Fibroblast of mammary gland (primary cell): ENCODE measurements around the gene RPRD2.

Experiments
- DNase-seq: peaks from one replicate; pipeline ENCODE4 v3.0.0-alpha.2; 2010; ENCODE audit warnings: low read depth
- H3K4me3 ChIP-seq: 2 replicates; pipeline ENCODE4 v1.5.1; 2011; ENCODE audit warnings: low read depth, mild to moderate bottlenecking, low read length, moderate library complexity; ENCODE audit not compliant: control insufficient read depth
- TF ChIP-seq, protein P1 (sequence below): conservative IDR thresholded peaks from 2 replicates; pipeline ENCODE4 v1.5.1; 2011; ENCODE audit warnings: low read depth, low read length, inconsistent platforms; ENCODE audit not compliant: control insufficient read depth, insufficient read depth

RPRD2 gene

DNA sequence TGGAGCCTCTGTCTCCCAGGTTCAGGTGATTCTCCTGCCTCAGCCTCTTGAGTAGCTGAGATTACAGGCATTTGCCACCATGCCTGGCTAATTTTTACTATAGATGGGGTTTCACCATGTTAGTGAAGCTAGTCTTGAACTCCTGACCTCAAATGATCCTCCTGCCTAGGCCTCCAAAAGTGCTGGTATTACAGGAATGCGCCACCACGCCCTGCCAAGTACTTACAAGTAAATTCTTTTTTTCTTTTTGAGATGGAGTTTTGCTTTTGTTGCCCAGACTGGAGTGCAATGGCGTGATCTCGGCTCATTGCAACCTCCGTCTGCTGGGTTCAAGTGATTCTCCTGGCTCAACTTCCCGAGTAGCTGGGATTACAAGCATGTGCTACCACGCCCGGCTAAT lies 42.5 kb downstream of the RPRD2 start:
- TF ChIP-seq, protein P1, sequence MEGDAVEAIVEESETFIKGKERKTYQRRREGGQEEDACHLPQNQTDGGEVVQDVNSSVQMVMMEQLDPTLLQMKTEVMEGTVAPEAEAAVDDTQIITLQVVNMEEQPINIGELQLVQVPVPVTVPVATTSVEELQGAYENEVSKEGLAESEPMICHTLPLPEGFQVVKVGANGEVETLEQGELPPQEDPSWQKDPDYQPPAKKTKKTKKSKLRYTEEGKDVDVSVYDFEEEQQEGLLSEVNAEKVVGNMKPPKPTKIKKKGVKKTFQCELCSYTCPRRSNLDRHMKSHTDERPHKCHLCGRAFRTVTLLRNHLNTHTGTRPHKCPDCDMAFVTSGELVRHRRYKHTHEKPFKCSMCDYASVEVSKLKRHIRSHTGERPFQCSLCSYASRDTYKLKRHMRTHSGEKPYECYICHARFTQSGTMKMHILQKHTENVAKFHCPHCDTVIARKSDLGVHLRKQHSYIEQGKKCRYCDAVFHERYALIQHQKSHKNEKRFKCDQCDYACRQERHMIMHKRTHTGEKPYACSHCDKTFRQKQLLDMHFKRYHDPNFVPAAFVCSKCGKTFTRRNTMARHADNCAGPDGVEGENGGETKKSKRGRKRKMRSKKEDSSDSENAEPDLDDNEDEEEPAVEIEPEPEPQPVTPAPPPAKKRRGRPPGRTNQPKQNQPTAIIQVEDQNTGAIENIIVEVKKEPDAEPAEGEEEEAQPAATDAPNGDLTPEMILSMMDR = no peak
- no peak overlapping the region for H3K4me3 ChIP-seq
- DNase-seq = no peak

DNA sequence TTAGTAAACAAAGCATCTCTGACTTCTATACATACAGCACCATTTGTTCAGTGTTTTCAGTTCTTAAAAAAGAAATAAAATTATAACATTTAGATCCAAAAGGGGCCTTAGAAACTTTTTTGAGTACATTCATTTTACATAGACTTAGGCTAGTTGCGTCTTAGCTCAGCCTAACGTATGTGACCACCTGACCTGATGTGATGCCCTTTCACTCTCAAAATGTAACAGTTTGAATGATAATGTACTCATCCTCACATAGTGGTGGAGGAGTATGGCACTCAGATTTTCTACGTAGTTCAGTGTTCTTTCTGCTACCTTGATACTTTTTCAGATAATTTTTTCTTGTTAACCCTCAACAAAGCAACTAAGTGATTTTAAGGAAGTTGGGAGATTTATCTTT lies 43.4 kb downstream of the RPRD2 start:
- no peak overlapping the region for H3K4me3 ChIP-seq
- no peak for DNase-seq
- TF ChIP-seq, protein P1 = no peak

DNA sequence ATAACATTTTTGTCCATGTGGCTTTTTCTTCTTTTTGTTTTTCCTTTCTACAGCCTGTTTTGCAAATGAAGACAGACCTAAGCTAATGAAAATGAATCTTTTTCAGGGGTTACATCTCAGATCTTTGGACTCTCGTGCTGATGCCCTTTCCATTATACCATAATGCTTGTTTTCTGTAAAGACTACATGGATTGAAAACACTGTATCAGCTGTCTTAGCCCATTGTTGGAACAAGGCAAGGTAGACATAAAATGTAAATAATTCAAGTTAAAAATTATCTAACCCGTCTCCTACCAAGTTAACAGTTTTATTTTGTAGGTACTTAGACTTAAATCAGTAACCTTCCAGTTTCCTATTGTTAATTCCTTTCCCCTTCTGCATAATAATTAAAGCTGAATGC lies 44.9 kb downstream of the RPRD2 start:
- no peak overlapping the region for H3K4me3 ChIP-seq
- DNase-seq = no peak
- TF ChIP-seq, protein P1 = no peak

DNA sequence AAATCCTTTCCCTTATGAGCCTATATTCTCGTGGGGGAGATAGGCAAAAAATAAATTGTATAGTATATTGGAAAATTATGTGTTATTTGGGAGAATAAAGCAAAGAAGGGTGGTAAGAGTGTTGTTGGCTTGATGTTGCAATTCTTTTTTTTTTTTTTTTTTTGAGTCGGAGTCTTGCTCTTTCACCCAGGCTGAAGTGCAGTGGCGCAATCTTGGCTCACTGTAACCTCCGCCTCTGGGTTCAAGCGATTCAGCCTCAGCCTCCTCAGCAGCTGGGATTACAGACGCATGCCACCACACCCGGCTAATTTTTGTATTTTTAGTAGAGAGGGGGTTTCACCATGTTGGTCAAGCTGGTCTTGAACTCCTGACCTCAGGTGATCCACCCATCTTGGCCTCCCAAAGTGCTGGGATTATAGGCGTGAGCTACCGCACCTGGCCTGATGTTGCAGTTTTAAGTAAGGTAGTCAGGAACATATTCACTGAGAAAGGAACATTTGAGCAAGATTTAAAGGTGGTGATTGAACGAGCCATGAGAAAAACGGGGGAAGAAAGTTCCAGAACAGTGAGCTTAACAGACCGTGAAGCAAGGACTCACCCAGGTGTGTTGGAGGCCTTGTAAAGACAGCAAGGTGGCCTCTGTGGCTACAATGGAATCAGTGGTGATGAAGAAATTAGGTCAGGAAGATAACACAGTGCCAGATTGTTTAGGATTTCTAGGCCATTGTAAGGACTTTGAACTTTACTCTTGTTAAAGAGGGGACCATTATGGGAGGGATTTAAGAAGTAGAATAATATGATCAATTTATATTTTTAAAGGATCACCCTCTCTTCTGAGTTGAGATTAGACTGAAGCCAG lies 45.8 kb downstream of the RPRD2 start:
- TF ChIP-seq, protein P1 = no peak
- no peak overlapping the region for H3K4me3 ChIP-seq
- peak; percentile 20 for DNase-seq

DNA sequence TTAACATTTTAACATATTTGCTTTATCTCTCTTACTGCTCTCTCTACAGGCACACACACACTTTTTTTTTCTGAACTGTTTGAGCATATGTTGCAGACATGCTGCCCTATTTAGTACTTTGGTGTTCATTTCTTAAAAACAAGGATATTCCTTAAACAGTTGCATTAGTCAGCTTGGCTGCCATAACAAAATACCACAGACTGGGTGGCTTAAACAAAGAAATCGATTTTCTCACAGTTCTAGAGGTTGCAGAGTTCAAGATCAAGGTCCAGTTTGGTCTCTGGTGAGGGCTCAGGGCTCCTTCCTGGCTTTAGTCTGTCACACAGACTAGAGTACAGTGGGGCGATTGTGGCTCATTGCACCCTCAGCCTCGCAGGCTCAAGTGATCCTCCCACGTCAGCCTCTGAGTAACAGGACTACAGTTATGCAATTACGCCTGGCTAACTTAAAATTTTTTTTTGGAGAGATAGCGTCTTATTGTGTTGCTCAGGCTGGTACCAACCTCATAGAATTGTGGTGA lies 46.7 kb downstream of the RPRD2 start:
- TF ChIP-seq, protein P1 = no peak
- peak; percentile 77 for DNase-seq
- H3K4me3 ChIP-seq = no peak overlapping the region

DNA sequence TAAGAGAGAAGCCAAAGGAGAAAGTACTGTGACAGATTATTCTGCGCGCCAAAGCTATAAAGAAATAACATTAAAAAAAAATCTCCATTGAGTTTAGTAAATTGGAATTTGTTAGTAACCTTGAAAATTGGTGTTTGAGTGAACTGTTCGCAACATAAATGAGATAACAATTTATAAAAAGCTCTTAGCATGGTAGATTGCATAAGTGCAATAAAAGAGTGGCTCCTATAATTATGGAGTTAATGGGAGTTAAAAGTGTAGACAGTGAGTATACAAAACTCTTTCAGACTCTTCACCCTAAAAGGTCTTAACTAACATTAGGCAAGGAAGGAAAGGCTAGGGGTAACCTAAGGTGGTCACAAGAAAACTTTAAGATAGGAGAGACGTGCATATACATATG lies 50.6 kb downstream of the RPRD2 start:
- H3K4me3 ChIP-seq = no peak overlapping the region

More for the DNA sequence above, 50.6 kb downstream of the RPRD2 start:
- TF ChIP-seq, protein P1 = no peak
- DNase-seq = no peak
